SU-DHL-6 (cell line): Measurements from ENCODE around the gene TBC1D22A.

Experiments used
- H2AFZ ChIP-seq: fragments of 200-600 bp; sonication (generic); 2 replicates; pipeline ENCODE4 v1.6.1; 2014; ENCODE audit warnings: low read depth, mild to moderate bottlenecking, moderate library complexity, mixed read lengths, antibody characterized with exemption, low read length; ENCODE audit not compliant: severe bottlenecking
- H3F3A ChIP-seq: fragments of 200-600 bp; shearing (Covaris generic); 2 replicates; pipeline ENCODE4 v1.6.0; 2016; ENCODE audit warnings: antibody characterized with exemption, mild to moderate bottlenecking; ENCODE audit not compliant: insufficient read depth
- H3K27ac ChIP-seq: fragments of 200-600 bp; sonication (generic); 2 replicates; pipeline ENCODE4 v1.5.1; 2016; ENCODE audit warnings: low read depth, mild to moderate bottlenecking, low read length, moderate library complexity, mixed read lengths
- H3K27me3 ChIP-seq: fragments of 200-600 bp; sonication (generic), shearing (Covaris generic); 2 replicates; pipeline ENCODE4 v1.6.0; 2014; ENCODE audit warnings: mild to moderate bottlenecking, low read length
- H3K36me3 ChIP-seq: fragments of 200-600 bp; sonication (generic); 2 replicates; pipeline ENCODE4 v1.6.1; 2014; ENCODE audit warnings: mild to moderate bottlenecking, low read length, mixed read lengths
- H3K4me2 ChIP-seq: fragments of 300-600, 200-600 bp; shearing (Covaris generic), sonication (generic); 2 replicates; pipeline ENCODE4 v1.6.0; 2014; ENCODE audit warnings: low read length, low read depth, mild to moderate bottlenecking; ENCODE audit not compliant: poor library complexity, severe bottlenecking
- H3K4me3 ChIP-seq: fragments of 200-600 bp; sonication (generic); 2 replicates; pipeline ENCODE4 v1.5.1; 2014; ENCODE audit warnings: antibody characterized with exemption, low read length, mild to moderate bottlenecking, mixed read lengths; ENCODE audit not compliant: insufficient read depth, poor library complexity, severe bottlenecking
- H3K79me2 ChIP-seq: fragments of 200-600 bp; sonication (generic); 2 replicates; pipeline ENCODE4 v1.6.1; 2014; ENCODE audit warnings: mild to moderate bottlenecking, low read length, moderate library complexity; ENCODE audit not compliant: insufficient read depth
- H3K9ac ChIP-seq: fragments of 200-600 bp; sonication (generic); 2 replicates; pipeline ENCODE4 v1.7.0; 2014; ENCODE audit warnings: mild to moderate bottlenecking, low read length
- H3K9me2 ChIP-seq: fragments of 200-600 bp; sonication (generic); replicated peaks from 2 replicates; pipeline ENCODE4 v1.6.1; 2014; ENCODE audit warnings: low read length; ENCODE audit not compliant: insufficient read depth
- H3K9me3 ChIP-seq: fragments of 200-600 bp; sonication (generic); 2 replicates; pipeline ENCODE4 v1.6.1; 2014; ENCODE audit warnings: low read length, mixed read lengths; ENCODE audit not compliant: insufficient read depth
- H4K20me1 ChIP-seq: fragments of 200-600 bp; sonication (generic); 2 replicates; pipeline ENCODE4 v1.6.1; 2014; ENCODE audit warnings: low read depth, mild to moderate bottlenecking, antibody characterized with exemption, low read length, moderate library complexity, mixed read lengths
- EZH2phosphoT487 ChIP-seq: fragments of 200-600 bp; sonication (generic), shearing (Covaris generic); conservative IDR thresholded peaks from 2 replicates; pipeline ENCODE4 v1.6.1; 2018; ENCODE audit warnings: mild to moderate bottlenecking, antibody characterized with exemption, low read length, moderate library complexity, mixed read lengths
- TF ChIP-seq, protein P1 (sequence below): fragments of 200-600 bp; sonication (generic); IDR thresholded peaks from one replicate; pipeline ENCODE4 v1.5.1; 2017; ENCODE audit warnings: antibody characterized with exemption, mild to moderate bottlenecking, low read length, moderate library complexity; ENCODE audit not compliant: insufficient read depth, poor library complexity, severe bottlenecking

The TBC1D22A gene

DNA sequence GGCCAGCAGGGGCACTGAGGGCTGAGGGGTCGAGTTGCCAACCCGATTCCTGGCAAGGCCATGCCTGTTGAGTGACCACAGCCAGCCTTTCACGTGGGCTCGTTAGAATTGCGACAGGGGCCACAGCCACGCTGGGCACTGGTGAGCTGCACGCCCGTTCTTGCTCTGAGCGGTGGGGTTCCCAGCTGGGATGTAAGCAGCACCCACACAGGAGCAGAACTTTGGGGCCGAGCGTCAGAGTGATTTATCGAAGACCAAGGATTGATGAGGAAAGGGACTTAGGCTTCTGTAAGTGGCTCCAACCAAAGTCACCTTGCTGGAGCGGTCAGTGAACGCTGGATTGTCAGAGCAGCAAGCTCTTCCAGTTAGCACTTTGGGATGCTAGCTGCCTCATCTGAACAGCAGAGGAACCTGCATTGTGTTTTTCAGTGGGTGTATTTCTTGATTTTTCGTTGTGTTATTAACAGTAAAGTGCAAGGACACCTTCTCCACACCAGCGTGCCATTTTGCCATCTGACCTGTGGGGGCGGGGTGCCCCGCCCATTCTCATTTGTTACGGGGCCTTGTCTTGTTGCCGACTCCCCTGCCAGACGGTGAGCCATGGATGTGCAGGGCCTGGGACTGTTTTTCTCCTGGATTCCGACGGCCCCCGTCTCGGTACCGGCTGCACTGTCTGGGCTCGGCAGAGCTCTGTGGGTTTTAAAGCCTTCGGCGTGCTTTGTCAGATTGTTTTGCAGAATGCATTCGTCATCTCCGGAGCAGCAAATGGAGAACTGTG is 202.5 kb downstream of the TBC1D22A start:
- no peaks in the 10 kb centered on the region for H3K9me2 ChIP-seq
- no peak overlapping the region for H3K27ac ChIP-seq
- no peaks in the 10 kb centered on the region for H4K20me1 ChIP-seq
- H3K36me3 ChIP-seq = no peaks in the 10 kb centered on the region
- no peaks in the 10 kb centered on the region for H3K27me3 ChIP-seq
- H3K4me3 ChIP-seq = no peak overlapping the region
- no peaks in the 10 kb centered on the region for H3F3A ChIP-seq
- no peaks in the 10 kb centered on the region for H3K9me3 ChIP-seq
- H3K9ac ChIP-seq = no peak overlapping the region
- TF ChIP-seq, protein P1, sequence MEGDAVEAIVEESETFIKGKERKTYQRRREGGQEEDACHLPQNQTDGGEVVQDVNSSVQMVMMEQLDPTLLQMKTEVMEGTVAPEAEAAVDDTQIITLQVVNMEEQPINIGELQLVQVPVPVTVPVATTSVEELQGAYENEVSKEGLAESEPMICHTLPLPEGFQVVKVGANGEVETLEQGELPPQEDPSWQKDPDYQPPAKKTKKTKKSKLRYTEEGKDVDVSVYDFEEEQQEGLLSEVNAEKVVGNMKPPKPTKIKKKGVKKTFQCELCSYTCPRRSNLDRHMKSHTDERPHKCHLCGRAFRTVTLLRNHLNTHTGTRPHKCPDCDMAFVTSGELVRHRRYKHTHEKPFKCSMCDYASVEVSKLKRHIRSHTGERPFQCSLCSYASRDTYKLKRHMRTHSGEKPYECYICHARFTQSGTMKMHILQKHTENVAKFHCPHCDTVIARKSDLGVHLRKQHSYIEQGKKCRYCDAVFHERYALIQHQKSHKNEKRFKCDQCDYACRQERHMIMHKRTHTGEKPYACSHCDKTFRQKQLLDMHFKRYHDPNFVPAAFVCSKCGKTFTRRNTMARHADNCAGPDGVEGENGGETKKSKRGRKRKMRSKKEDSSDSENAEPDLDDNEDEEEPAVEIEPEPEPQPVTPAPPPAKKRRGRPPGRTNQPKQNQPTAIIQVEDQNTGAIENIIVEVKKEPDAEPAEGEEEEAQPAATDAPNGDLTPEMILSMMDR = no peak
- TF ChIP-seq EZH2phosphoT487 = no peak
- H3K4me2 ChIP-seq = no peak overlapping the region
- H3K79me2 ChIP-seq = peaks cover 12% of the 10 kb centered on the region; the same call in 1 of the 2 replicates
- no peak overlapping the region for H2AFZ ChIP-seq

DNA sequence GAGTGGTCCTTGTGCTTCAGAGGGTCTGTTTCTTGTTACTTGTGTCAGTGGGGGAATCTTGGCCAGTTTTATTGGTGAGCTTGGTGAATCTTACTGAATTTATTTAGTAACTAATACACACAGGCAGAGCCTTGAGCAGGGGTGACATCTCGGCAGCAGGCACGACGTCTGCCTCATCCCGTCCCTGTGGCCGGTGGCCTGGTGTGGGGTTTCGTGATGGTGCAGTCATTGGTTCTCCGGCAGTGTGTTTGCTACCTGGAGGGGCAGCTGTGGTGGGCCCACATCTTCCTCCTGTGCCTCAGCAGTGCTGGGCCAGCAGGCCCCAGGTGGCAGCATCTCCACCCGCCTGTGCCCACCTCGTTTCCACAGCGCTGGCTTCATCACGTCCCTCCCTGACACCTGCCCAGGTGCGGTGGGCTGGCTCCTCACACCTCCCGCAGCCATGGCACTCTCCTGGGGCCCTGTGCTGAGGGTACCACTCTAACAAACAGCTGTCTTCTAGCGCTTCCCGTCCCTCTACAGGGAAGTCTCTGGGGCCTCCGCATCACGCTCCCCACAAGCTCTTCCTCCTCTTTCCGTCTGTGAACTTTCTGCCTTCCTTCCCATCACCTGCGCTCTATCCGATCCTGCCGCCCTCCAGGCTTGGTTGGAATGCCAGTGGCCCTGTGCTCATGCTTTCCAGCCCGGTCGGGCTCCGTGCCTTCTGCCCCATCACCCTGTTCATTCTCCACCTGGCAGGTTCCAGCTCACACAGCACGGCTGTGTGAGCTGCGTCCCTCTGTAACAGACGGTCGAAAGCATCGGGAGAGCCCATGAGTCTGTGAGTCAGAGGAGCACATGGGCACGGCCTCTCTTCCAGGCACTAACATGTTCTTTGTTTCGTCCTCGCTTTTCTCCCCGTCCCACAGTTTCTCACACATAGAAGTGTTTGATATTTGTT is 203.4 kb downstream of the TBC1D22A start:
- no peaks in the 10 kb centered on the region for H3K36me3 ChIP-seq
- TF ChIP-seq EZH2phosphoT487 = no peak
- TF ChIP-seq, protein P1 = no peak
- no peaks in the 10 kb centered on the region for H4K20me1 ChIP-seq
- no peak overlapping the region for H2AFZ ChIP-seq
- no peaks in the 10 kb centered on the region for H3K9me3 ChIP-seq
- no peaks in the 10 kb centered on the region for H3K9me2 ChIP-seq
- H3K4me3 ChIP-seq = no peak overlapping the region
- H3K79me2 ChIP-seq = peaks cover 16% of the 10 kb centered on the region; the same call in 1 of the 2 replicates
- H3F3A ChIP-seq = no peaks in the 10 kb centered on the region
- no peak overlapping the region for H3K9ac ChIP-seq
- no peak overlapping the region for H3K4me2 ChIP-seq
- H3K27ac ChIP-seq = no peak overlapping the region
- no peaks in the 10 kb centered on the region for H3K27me3 ChIP-seq

DNA sequence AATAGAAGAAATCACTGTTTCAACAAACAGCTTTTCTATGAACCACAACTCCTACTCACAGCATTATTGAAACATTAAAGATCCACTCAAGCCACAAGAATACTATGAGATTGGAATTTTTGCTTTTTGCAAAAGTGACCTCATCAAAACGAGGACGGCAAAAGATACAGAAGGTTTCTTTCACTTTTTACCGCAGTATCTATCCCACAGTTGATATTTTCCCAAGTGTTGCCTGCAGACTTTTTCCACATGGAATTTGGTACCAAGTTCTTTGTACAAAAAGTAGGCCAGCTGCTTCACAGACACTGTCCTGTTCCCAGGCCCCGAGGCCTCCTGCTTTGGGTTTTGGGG is 204.0 kb downstream of the TBC1D22A start:
- H3K4me2 ChIP-seq = no peak overlapping the region
- TF ChIP-seq, protein P1 = no peak
- no peak for TF ChIP-seq EZH2phosphoT487
- H4K20me1 ChIP-seq = no peaks in the 10 kb centered on the region

More for the DNA sequence above, 204.0 kb downstream of the TBC1D22A start:
- Histone ChIP-seq H3K9me3 (no peaks in the 10 kb centered on the region), H3K27ac (no peak overlapping the region), H3K27me3 (no peaks in the 10 kb centered on the region), H3F3A (no peaks in the 10 kb centered on the region), H3K36me3 (no peaks in the 10 kb centered on the region), H3K4me3 (no peak overlapping the region), H3K79me2 (peaks cover 16% of the 10 kb centered on the region; the same call in 1 of the 2 replicates), H3K9ac (no peak overlapping the region), H2AFZ (no peak overlapping the region), H3K9me2 (no peaks in the 10 kb centered on the region)
